Heart left ventricle (tissue), 13 donors: ENCODE results near the gene GREB1.

Source experiments
- POLR2A ChIP-seq, 2 donors: fragments of 450-650 bp; IDR thresholded peaks; one replicate each; pipeline ENCODE4 v1.6.1; 2017; ENCODE audit warnings: antibody characterized with exemption in 2 of 2, mild to moderate bottlenecking in 2 of 2, moderate library complexity in 2 of 2
- TF ChIP-seq, protein P1 (sequence below), 12 donors: fragments of 200-600 bp; sonication (generic) in 4 of 12; IDR thresholded peaks; one replicate each; pipeline versions ENCODE4 v1.5.0 to v1.8.0; 2018 to 2022; ENCODE audit warnings: antibody characterized with exemption in 12 of 12, mild to moderate bottlenecking in 5 of 12
- donor health status: ischemic (EF 13 %, LVEDD 7.1; RV severe dilation, severe dysfunction).
- donor health status: DM: no; HTN: yes; CAD: no.
- donor health status: DM: no; HTN: no; CAD: no.
- donor health status: ischemic (EF 25% LVEDD 6.9; RV normal size, moderate dysfunction).
- donor health status: ischemic (EF 25% LVEDD 5.7; RV mildly dilated, moderate dysfunction).
- donor health status: ischemic (EF 35%, LVEDD 5.7; RV mildly dilated, moderate dysfunction).
- donor health status: nonischemic (EF 11% LVEDD 7.7; RV severe dilation, severe dysfunction).
- donor health status: DM: yes; HTN: yes; CAD: no.
- donor health status: PGD.
- donor health status: ischemic (EF 29% LVEDD 5.4; RV normal size, mild dysfunction).
- donor health status: nonischemic (EF 23%, LVEDD 6.1; RV moderate dilation, normal function).

- TF ChIP-seq, protein P1, sequence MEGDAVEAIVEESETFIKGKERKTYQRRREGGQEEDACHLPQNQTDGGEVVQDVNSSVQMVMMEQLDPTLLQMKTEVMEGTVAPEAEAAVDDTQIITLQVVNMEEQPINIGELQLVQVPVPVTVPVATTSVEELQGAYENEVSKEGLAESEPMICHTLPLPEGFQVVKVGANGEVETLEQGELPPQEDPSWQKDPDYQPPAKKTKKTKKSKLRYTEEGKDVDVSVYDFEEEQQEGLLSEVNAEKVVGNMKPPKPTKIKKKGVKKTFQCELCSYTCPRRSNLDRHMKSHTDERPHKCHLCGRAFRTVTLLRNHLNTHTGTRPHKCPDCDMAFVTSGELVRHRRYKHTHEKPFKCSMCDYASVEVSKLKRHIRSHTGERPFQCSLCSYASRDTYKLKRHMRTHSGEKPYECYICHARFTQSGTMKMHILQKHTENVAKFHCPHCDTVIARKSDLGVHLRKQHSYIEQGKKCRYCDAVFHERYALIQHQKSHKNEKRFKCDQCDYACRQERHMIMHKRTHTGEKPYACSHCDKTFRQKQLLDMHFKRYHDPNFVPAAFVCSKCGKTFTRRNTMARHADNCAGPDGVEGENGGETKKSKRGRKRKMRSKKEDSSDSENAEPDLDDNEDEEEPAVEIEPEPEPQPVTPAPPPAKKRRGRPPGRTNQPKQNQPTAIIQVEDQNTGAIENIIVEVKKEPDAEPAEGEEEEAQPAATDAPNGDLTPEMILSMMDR (IDR thresholded peaks at IDR 0.05), result no peak
- TF ChIP-seq POLR2A (IDR thresholded peaks at IDR 0.05), result no peak
Measured at GRCh38 chr2:11585071-11585470, 51.2 kb downstream of the GREB1 start.
